Bronchial epithelial cell (primary cell): ENCODE measurements around the gene IQSEC1. TPM values are rescaled to one million over a fixed set of nuclear protein-coding genes. Genes with fewer than 3 reads are reported as not detected.

Experiments used
- DNase-seq: peaks from one replicate; pipeline ENCODE4 v3.0.0-alpha.2; 2010; ENCODE audit warnings: low read depth
- FAIRE-seq: peaks from 2 replicates; lab custom pipeline; 2011; peaks lifted over from hg19 to GRCh38; lab: Jason Lieb, UNC
- H3K27me3 ChIP-seq: 2 replicates; pipeline ENCODE4 v1.5.1; 2011; ENCODE audit warnings: low read length; ENCODE audit not compliant: control insufficient read depth, insufficient read depth
- H3K36me3 ChIP-seq: 2 replicates; pipeline ENCODE4 v1.5.1; 2011; ENCODE audit warnings: low read length; ENCODE audit not compliant: control insufficient read depth, insufficient read depth
- H3K4me3 ChIP-seq: 2 replicates; pipeline ENCODE4 v1.5.1; 2011; ENCODE audit warnings: mild to moderate bottlenecking, low read depth, low read length, control low read depth
- CTCF ChIP-seq: IDR thresholded peaks from 2 replicates; pipeline ENCODE4 v1.5.1; 2011; ENCODE audit warnings: mild to moderate bottlenecking, moderate library complexity, low read length, control low read depth, inconsistent platforms; ENCODE audit not compliant: insufficient read depth, severe bottlenecking
- total RNA-seq: library from RNA; depleted of rRNA; stranded (reverse); fragments of >200 nt; gene quantifications from 2 replicates; pipeline ENCODE4 v1.2.1, GENCODE V29; 2014

The IQSEC1 gene
- total RNA-seq, 1 donor from 2014 or later: 6.6 TPM

GRCh38 chr3:13109516-13109915 is 36.3 kb upstream of the IQSEC1 start:
- FAIRE-seq (no peak), DNase-seq (no peak)
- H3K36me3 ChIP-seq: no peaks in the 10 kb centered on the region
- H3K27me3 ChIP-seq: no peaks in the 10 kb centered on the region
- H3K4me3 ChIP-seq: no peak overlapping the region
- no peak for TF ChIP-seq CTCF

- FAIRE-seq (no peak), DNase-seq (no peak)
- TF ChIP-seq CTCF: no peak
- Histone ChIP-seq H3K4me3 (no peak overlapping the region), H3K36me3 (no peaks in the 10 kb centered on the region), H3K27me3 (no peaks in the 10 kb centered on the region)
Measured at GRCh38 chr3:13108861-13109260, 35.6 kb upstream of the IQSEC1 start.

- DNase-seq (no peak), FAIRE-seq (no peak)
- Histone ChIP-seq H3K4me3 (no peak overlapping the region), H3K36me3 (no peaks in the 10 kb centered on the region), H3K27me3 (no peaks in the 10 kb centered on the region)
- TF ChIP-seq CTCF: no peak
Measured at GRCh38 chr3:13107661-13108060, 34.4 kb upstream of the IQSEC1 start.

GRCh38 chr3:13106308-13107001 is 33.2 kb upstream of the IQSEC1 start:
- DNase-seq (peak; percentile 64), FAIRE-seq (peak; percentile 28)
- no peak overlapping the region for H3K4me3 ChIP-seq
- H3K36me3 ChIP-seq: no peaks in the 10 kb centered on the region
- no peaks in the 10 kb centered on the region for H3K27me3 ChIP-seq
- no peak for TF ChIP-seq CTCF

GRCh38 chr3:13105896-13106250 is 32.6 kb upstream of the IQSEC1 start:
- no peak overlapping the region for H3K4me3 ChIP-seq
- no peak for FAIRE-seq
- no peaks in the 10 kb centered on the region for H3K27me3 ChIP-seq
- TF ChIP-seq CTCF: no peak
- DNase-seq: no peak
- H3K36me3 ChIP-seq: no peaks in the 10 kb centered on the region
